Putamen (tissue), 1 donor: ENCODE measurements around the gene COLEC11.

ENCODE experiments used
- DNase-seq: peaks from one replicate; pipeline ENCODE4 v3.0.0-alpha.2; 2016; ENCODE audit warnings: low spot score

The COLEC11 gene

GRCh38 chr2:3639015-3639630, 44.2 kb downstream of the COLEC11 start:
- DNase-seq: no peak

GRCh38 chr2:3639653-3640052, 44.7 kb downstream of the COLEC11 start:
- DNase-seq: no peak

- DNase-seq: no peak
Measured at GRCh38 chr2:3641181-3641580, 46.3 kb downstream of the COLEC11 start.

- DNase-seq: no peak
Measured at GRCh38 chr2:3641841-3642421, 47.0 kb downstream of the COLEC11 start.

GRCh38 chr2:3642521-3643215, 47.8 kb downstream of the COLEC11 start:
- no peak for DNase-seq

- DNase-seq: no peak
Measured at GRCh38 chr2:3643371-3644245, 48.7 kb downstream of the COLEC11 start.

GRCh38 chr2:3644246-3644525, 49.3 kb downstream of the COLEC11 start:
- DNase-seq: no peak

GRCh38 chr2:3644891-3645605, 50.1 kb downstream of the COLEC11 start:
- DNase-seq: no peak

GRCh38 chr2:3645745-3646389, 51.0 kb downstream of the COLEC11 start:
- DNase-seq: no peak

- no peak for DNase-seq
Measured at GRCh38 chr2:3646446-3646845, 51.5 kb downstream of the COLEC11 start.

GRCh38 chr2:3647246-3647645, 52.3 kb downstream of the COLEC11 start:
- no peak for DNase-seq

- no peak for DNase-seq
Measured at GRCh38 chr2:3647831-3648651, 53.1 kb downstream of the COLEC11 start.

- no peak for DNase-seq
Measured at GRCh38 chr2:3648652-3649177, 53.8 kb downstream of the COLEC11 start.

- DNase-seq: no peak
Measured at GRCh38 chr2:3649581-3649980, 54.7 kb downstream of the COLEC11 start.

- DNase-seq: no peak
Measured at GRCh38 chr2:3650140-3650920, 55.4 kb downstream of the COLEC11 start.

GRCh38 chr2:3651691-3652648, 57.1 kb downstream of the COLEC11 start:
- DNase-seq: peak; percentile 88

GRCh38 chr2:3652896-3653625, 58.1 kb downstream of the COLEC11 start:
- DNase-seq: no peak

GRCh38 chr2:3654011-3654410, 59.1 kb downstream of the COLEC11 start:
- DNase-seq: no peak
